Adrenal gland (tissue), 12 donors: ENCODE data around the gene PACS2. TPM values are rescaled to one million over a fixed set of nuclear protein-coding genes. Genes with fewer than 3 reads are reported as not detected.

Source experiments
- DNase-seq, 7 donors: peaks; one replicate each; pipeline ENCODE4 v3.0.0-alpha.2; 2019 to 2020
- H3K27ac ChIP-seq, 5 donors: fragments of 200-600 bp; sonication (generic) in 4 of 5; 1 replicate in 3 of 5; 2 replicates in 2 of 5; pipeline versions ENCODE4 v1.5.1 to v1.8.0; 2016 to 2020; ENCODE audit warnings: mild to moderate bottlenecking in 1 of 5
- H3K27me3 ChIP-seq: fragments of 200-600 bp; 2 replicates; pipeline ENCODE4 v1.8.0; 2021
- H3K36me3 ChIP-seq, 2 donors: fragments of 200-600 bp; replicated peaks in 1 of 2; 1 replicate in 1 of 2; 2 replicates in 1 of 2; pipeline versions ENCODE4 v1.5.1 to v1.8.0; 2018 to 2022
- H3K4me1 ChIP-seq, 2 donors: fragments of 200-600 bp; replicated peaks in 1 of 2; 1 replicate in 1 of 2; 2 replicates in 1 of 2; pipeline versions ENCODE4 v1.5.1 to v1.8.0; 2018 to 2021
- H3K4me3 ChIP-seq, 4 donors: fragments of 200-600 bp; sonication (generic) in 3 of 4; one replicate each; pipeline ENCODE4 v1.5.1; 2016 to 2018
- H3K9me3 ChIP-seq, 3 donors: fragments of 200-600 bp; sonication (generic) in 1 of 3; replicated peaks in 1 of 3; 1 replicate in 2 of 3; 2 replicates in 1 of 3; pipeline versions ENCODE4 v1.5.1 to v1.8.0; 2016 to 2021
- CTCF ChIP-seq, 6 experiments: fragments of 450-650 bp in 4 of 6; fragments of 200-600 bp in 2 of 6; sonication (generic) in 1 of 6; IDR thresholded peaks; 1 replicate in 5 of 6; 2 replicates in 1 of 6; pipeline versions ENCODE4 v1.5.1 to v1.8.0; 2016 to 2021; ENCODE audit warnings: antibody characterized with exemption in 6 of 6, mild to moderate bottlenecking in 2 of 6, moderate library complexity in 1 of 6
- POLR2A ChIP-seq, 2 donors: fragments of 450-650 bp; IDR thresholded peaks; one replicate each; pipeline ENCODE4 v1.6.1; 2017; ENCODE audit warnings: antibody characterized with exemption in 2 of 2, mild to moderate bottlenecking in 2 of 2, moderate library complexity in 1 of 2
- WGBS, 4 donors: extraction: QIAGEN DNeasy Blood & Tissue Kit in 2 of 4; methylation state at CpG; one replicate each; pipeline versions ENCODE4 v1.1.5 to v1.1.7; 2013 to 2017; 5-methylcytosine and 5-hydroxymethylcytosine counted together
- intact Hi-C, 2 donors: fragments of 100-400 bp; cut with DNase I; formaldehyde crosslinking; loops; one replicate each; pipeline versions ENCODE4 v1.14.1 to v1.15.0; 2022 to 2023
- polyA plus RNA-seq, 3 donors: library from polyadenylated mRNA; stranded (reverse); fragments of 200-250 nt in 2 of 3; fragments of 350-450 nt in 1 of 3; fragmentation: Illumina TruSeq in 1 of 3; extraction: RNeasy Lipid Tissue Mini Kit (QIAGEN cat#74804) in 1 of 3; gene quantifications; one replicate each; pipeline ENCODE4 v1.2.3, GENCODE V29; 2013 to 2014
- total RNA-seq, 9 donors: library from RNA; depleted of rRNA in 4 of 9; stranded (reverse); fragments of >200 nt in 4 of 9; fragments of 120-200 nt in 1 of 9; fragmentation: NEBNext Ultra II Directional in 1 of 9; extraction: Animal tissue kit (Norgen Biotek cat#: 25700) in 1 of 9; gene quantifications; one replicate each; pipeline versions ENCODE4 v1.1.0 to v1.2.4, GENCODE V29; 2013 to 2023
- donor health status: healthy with polysubstance abuse.
- donor health status: Bipolar disorder and iron deficiency.
- donor health status: DM: yes; HTN: yes; CAD: no.
- donor health status: DM: no; HTN: no; CAD: no.
- donor health status: DM: no; HTN: no; CAD: no.
- donor health status: DM: yes; HTN: yes; CAD: no.

Gene PACS2
- total and polyA plus RNA-seq, 12 donors = 19.5 to 221 (median 81.1) TPM

DNA sequence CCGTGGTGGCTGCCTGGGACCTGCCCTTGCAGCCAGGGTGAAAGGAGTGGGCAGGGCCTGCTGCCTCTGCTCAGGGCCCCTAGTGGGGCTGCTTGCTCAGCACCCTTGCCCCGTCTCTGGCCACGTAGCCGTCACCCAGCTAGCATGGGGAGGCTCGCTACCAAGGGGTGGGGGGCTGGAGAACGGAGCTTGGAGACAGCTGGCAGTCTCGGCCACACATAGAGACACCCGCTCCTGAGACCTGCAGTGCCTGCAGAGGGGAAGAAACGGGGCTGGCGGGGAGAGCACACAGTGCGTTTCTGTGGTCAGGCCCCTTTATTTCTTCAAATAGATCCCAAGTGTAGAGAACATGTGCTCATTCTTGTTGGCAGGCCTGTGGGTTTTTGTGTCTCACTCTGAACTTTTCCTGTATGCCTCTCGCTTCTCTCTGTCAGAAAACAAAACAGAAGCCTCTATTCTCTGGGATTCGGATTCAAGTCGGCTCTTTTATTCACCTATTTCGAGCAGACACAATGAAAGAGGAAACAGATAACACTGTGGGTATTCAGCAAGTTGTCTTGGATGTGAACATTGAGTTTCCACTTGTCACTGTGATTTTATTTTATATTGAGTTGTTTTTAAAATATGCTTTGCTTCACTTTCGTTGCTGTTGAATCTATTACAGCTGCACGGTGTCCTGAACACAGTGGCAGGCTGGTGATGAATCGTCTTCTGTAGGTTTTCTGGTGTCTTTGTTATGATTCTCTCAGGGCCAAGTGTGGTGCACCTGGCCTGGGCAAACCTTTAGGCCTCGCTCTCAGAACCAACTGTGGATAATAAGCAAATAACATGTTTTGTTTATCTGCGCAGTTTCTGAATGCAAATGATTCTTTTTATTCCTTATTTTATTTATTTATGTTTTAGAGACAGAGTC is 26.5 kb downstream of the PACS2 start:
- H3K36me3 ChIP-seq = no peaks in the 10 kb centered on the region
- H3K27ac ChIP-seq = no peak overlapping the region
- TF ChIP-seq CTCF (IDR thresholded peaks at IDR 0.05) (no peak), POLR2A (IDR thresholded peaks at IDR 0.05) (no peak)
- intact Hi-C loops = no loop called here
- no peaks in the 10 kb centered on the region for H3K9me3 ChIP-seq
- H3K4me3 ChIP-seq = no peak overlapping the region
- 65 to 70% (median 68%) methylated on average over 16 to 20 of the region's 20 CpGs for WGBS, 4 donors
- peaks cover 23 to 28% of the 10 kb centered on the region in 2 donors for H3K4me1 ChIP-seq
- no peaks in the 10 kb centered on the region for H3K27me3 ChIP-seq
- no peak for DNase-seq

GRCh38 chr14:105343194-105343593 is 28.6 kb downstream of the PACS2 start:
- H3K27me3 ChIP-seq = no peaks in the 10 kb centered on the region
- H3K4me3 ChIP-seq = no peak overlapping the region
- no peaks in the 10 kb centered on the region for H3K9me3 ChIP-seq
- no peak for DNase-seq
- intact Hi-C loops = no loop called here
- H3K4me1 ChIP-seq = peaks cover 5 to 7% of the 10 kb centered on the region in 2 donors
- WGBS, 4 donors = 61 to 75% (median 65%) methylated on average over 7 of the region's 7 CpGs
- H3K27ac ChIP-seq = no peak overlapping the region
- no peak for TF ChIP-seq CTCF (IDR thresholded peaks at IDR 0.05)
- no peak for TF ChIP-seq POLR2A (IDR thresholded peaks at IDR 0.05)
- H3K36me3 ChIP-seq = no peaks in the 10 kb centered on the region

DNA sequence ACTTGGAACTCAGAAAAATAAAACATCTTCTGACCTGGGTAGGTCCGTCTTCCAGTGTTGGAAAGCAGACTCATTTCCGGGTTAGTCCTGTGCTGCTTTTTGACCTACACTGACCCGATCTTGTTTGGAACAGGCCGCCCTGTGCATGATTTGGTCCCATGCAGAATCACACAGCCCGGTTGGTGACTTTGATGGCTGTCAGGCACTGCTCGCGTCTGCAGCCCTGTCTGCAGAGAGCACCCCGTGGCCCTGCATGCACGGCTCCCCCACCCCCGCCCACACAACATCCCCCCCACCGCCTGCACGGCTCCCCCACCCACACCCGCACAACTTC is 31.6 kb downstream of the PACS2 start:
- no peak for DNase-seq
- Histone ChIP-seq H3K27ac (no peak overlapping the region), H3K4me3 (no peak overlapping the region), H3K27me3 (no peaks in the 10 kb centered on the region), H3K9me3 (no peaks in the 10 kb centered on the region), H3K4me1 (no peaks in the 10 kb centered on the region), H3K36me3 (peaks cover 0 to 4% of the 10 kb centered on the region in 2 donors)
- intact Hi-C loops = loop anchor here (5.0 kb wide), 2 partner anchors 144 to 254 kb away; no protein-coding TSS in a partner anchor
- no peak for TF ChIP-seq POLR2A (IDR thresholded peaks at IDR 0.05)
- TF ChIP-seq CTCF (IDR thresholded peaks at IDR 0.05) = no peak
- WGBS, 4 donors = 73 to 80% (median 78%) methylated on average over 8 to 13 of the region's 13 CpGs

- TF ChIP-seq CTCF (IDR thresholded peaks at IDR 0.05) (no peak), POLR2A (IDR thresholded peaks at IDR 0.05) (no peak)
- H3K4me3 ChIP-seq = no peak overlapping the region
- intact Hi-C loops = loop anchor here (5.0 kb wide), 2 partner anchors 145 to 255 kb away; no protein-coding TSS in a partner anchor
- no peak for DNase-seq
- H3K36me3 ChIP-seq = peaks cover 0 to 4% of the 10 kb centered on the region in 2 donors
- H3K27me3 ChIP-seq = no peaks in the 10 kb centered on the region
- H3K27ac ChIP-seq = no peak overlapping the region
- H3K9me3 ChIP-seq = no peaks in the 10 kb centered on the region
- whole genome bisulfite sequencing, 4 donors = 90 to 100% (median 94%) methylated on average over 2 to 16 of the region's 18 CpGs
- peaks cover 0 to 4% of the 10 kb centered on the region in 2 donors for H3K4me1 ChIP-seq
Observed at GRCh38 chr14:105346876-105347586, 32.5 kb downstream of the PACS2 start.
